Lung (tissue), 12 donors: ENCODE results near the gene KRTAP10-5. TPM values are rescaled to one million over a fixed set of nuclear protein-coding genes. Genes with fewer than 3 reads are reported as not detected.

ENCODE experiments used
- ATAC-seq: fragments of 200-7000 bp; cut with Tn5 transposase; one replicate; pipeline ENCODE4 v1.9.1; 2020; ENCODE audit warnings: moderate number of reproducible peaks; ENCODE audit not compliant: insufficient read depth, low FRiP score
- DNase-seq, 3 donors: peaks; one replicate each; pipeline ENCODE4 v3.0.0-alpha.2; 2013 to 2017
- H3K27ac ChIP-seq, 2 donors: one replicate each; pipeline ENCODE4 v1.5.1; 2013; ENCODE audit warnings: mild to moderate bottlenecking in 2 of 2, moderate library complexity in 2 of 2, control low read depth in 1 of 2, inconsistent platforms in 1 of 2, low read depth in 1 of 2, low read length in 1 of 2
- H3K27me3 ChIP-seq, 3 donors: one replicate each; pipeline ENCODE4 v1.5.1; 2013; ENCODE audit warnings: low read length in 2 of 3; ENCODE audit not compliant: control insufficient read depth in 3 of 3, insufficient read depth in 3 of 3
- H3K36me3 ChIP-seq, 4 donors: one replicate each; pipeline ENCODE4 v1.5.1; 2013; ENCODE audit warnings: low read length in 4 of 4, mild to moderate bottlenecking in 1 of 4, moderate library complexity in 1 of 4; ENCODE audit not compliant: control insufficient read depth in 4 of 4, insufficient read depth in 4 of 4
- H3K4me1 ChIP-seq, 5 donors: one replicate each; pipeline ENCODE4 v1.5.1; 2013; ENCODE audit warnings: low read length in 5 of 5, mild to moderate bottlenecking in 2 of 5, moderate library complexity in 1 of 5; ENCODE audit not compliant: control insufficient read depth in 5 of 5, insufficient read depth in 5 of 5
- H3K4me3 ChIP-seq: one replicate; pipeline ENCODE4 v1.5.1; 2013; ENCODE audit warnings: mild to moderate bottlenecking, control low read depth, moderate library complexity
- H3K9ac ChIP-seq, 2 donors: one replicate each; pipeline ENCODE4 v1.5.1; 2013; ENCODE audit warnings: low read length in 2 of 2, control low read depth in 1 of 2; ENCODE audit not compliant: insufficient read depth in 1 of 2
- H3K9me3 ChIP-seq, 4 donors: one replicate each; pipeline ENCODE4 v1.5.1; 2013; ENCODE audit warnings: low read length in 3 of 4, mild to moderate bottlenecking in 1 of 4, moderate library complexity in 1 of 4; ENCODE audit not compliant: control insufficient read depth in 4 of 4, insufficient read depth in 3 of 4
- WGBS, 2 donors: extraction: QIAGEN DNeasy Blood & Tissue Kit; methylation state at CpG; one replicate each; pipeline ENCODE4 v1.1.7; 2013; 5-methylcytosine and 5-hydroxymethylcytosine counted together
- polyA plus RNA-seq, 2 donors: library from polyadenylated mRNA; stranded (reverse); fragments of 200-250 nt; gene quantifications; one replicate each; pipeline ENCODE4 v1.2.1, GENCODE V29; 2013
- total RNA-seq, 2 donors: library from RNA; depleted of rRNA in 1 of 2; stranded (reverse); fragments of >200 nt in 1 of 2; gene quantifications; one replicate each; pipeline ENCODE4 v1.2.1, GENCODE V29; 2014 to 2021
- TF ChIP-seq, protein P1 (sequence below): IDR thresholded peaks from 2 replicates; pipeline ENCODE4 v1.5.1; 2012; ENCODE audit warnings: mild to moderate bottlenecking; ENCODE audit errors: control extremely low read depth, extremely low read depth
- donor health status: control.
- donor health status: control.
- donor health status: Bipolar disorder and iron deficiency.
- donor health status: healthy.
- donor health status: DM: yes; HTN: yes; CAD: no.

Gene KRTAP10-5
- total and polyA plus RNA-seq, 4 donors, result not detected

DNA sequence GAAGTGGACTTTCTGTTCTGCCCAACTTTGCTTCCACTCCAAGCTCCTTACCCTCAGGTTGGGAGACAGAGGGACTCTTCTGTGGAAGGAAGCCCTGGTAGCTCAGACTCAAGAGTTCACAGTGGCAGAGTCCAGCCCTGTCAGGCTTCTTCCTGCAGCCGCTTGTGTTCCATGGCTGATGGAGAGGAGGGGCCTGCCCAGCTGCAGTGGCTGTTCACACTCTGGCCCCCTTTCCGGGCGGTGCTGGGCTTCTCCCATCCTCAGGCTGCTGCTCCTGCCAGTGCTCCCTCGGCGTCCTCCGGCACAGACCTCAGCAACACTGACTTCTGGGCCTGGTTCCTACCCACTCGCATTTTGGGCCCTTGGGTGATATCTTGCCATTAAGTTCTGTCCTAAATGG lies 44.4 kb downstream of the KRTAP10-5 start:
- WGBS, 2 donors, result 57 to 77% methylated on average over 7 of the region's 7 CpGs
- no peaks in the 10 kb centered on the region for H3K27me3 ChIP-seq
- H3K4me3 ChIP-seq, result no peak overlapping the region

DNA sequence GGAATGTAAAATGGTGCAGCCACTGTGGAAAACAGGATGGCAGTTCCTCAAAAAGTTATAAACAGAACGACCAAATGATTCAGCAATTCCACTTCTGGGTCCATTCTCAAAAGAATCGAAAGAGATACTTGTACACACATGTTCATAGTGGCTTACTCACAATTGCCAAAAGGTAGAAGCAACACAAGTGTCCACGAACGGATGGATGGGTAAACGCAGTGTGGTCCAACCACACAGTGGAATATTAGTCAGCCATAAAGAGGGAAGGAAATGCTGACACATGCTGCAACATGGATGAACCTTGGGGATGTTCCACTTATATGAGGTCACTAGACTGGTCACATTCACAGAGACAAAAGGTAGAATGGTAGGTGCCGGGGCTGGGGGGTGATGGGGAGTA lies 45.7 kb downstream of the KRTAP10-5 start:
- H3K9ac ChIP-seq, result no peak overlapping the region
- TF ChIP-seq, protein P1, sequence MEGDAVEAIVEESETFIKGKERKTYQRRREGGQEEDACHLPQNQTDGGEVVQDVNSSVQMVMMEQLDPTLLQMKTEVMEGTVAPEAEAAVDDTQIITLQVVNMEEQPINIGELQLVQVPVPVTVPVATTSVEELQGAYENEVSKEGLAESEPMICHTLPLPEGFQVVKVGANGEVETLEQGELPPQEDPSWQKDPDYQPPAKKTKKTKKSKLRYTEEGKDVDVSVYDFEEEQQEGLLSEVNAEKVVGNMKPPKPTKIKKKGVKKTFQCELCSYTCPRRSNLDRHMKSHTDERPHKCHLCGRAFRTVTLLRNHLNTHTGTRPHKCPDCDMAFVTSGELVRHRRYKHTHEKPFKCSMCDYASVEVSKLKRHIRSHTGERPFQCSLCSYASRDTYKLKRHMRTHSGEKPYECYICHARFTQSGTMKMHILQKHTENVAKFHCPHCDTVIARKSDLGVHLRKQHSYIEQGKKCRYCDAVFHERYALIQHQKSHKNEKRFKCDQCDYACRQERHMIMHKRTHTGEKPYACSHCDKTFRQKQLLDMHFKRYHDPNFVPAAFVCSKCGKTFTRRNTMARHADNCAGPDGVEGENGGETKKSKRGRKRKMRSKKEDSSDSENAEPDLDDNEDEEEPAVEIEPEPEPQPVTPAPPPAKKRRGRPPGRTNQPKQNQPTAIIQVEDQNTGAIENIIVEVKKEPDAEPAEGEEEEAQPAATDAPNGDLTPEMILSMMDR, result no peak
- H3K27me3 ChIP-seq, result no peaks in the 10 kb centered on the region
- peaks cover 0 to 4% (median 0%) of the 10 kb centered on the region in 4 donors for H3K9me3 ChIP-seq
- no peak overlapping the region for H3K4me3 ChIP-seq
- no peaks in the 10 kb centered on the region for H3K36me3 ChIP-seq
- no peak overlapping the region for H3K27ac ChIP-seq
- 89% methylated on average over 6 of the region's 6 CpGs for WGBS, 2 donors
- ATAC-seq (no peak), DNase-seq (no peak)
- H3K4me1 ChIP-seq, result no peaks in the 10 kb centered on the region

More for the DNA sequence above, 44.4 kb downstream of the KRTAP10-5 start:
- no peak overlapping the region for H3K27ac ChIP-seq
- H3K4me1 ChIP-seq, result no peaks in the 10 kb centered on the region
- DNase-seq (peak in 2 of 3 donors; percentile 12), ATAC-seq (no peak)
- no peak overlapping the region for H3K9ac ChIP-seq
- TF ChIP-seq, protein P1, result no peak
- H3K9me3 ChIP-seq, result peaks cover 0 to 9% (median 0%) of the 10 kb centered on the region in 4 donors
- no peaks in the 10 kb centered on the region for H3K36me3 ChIP-seq

DNA sequence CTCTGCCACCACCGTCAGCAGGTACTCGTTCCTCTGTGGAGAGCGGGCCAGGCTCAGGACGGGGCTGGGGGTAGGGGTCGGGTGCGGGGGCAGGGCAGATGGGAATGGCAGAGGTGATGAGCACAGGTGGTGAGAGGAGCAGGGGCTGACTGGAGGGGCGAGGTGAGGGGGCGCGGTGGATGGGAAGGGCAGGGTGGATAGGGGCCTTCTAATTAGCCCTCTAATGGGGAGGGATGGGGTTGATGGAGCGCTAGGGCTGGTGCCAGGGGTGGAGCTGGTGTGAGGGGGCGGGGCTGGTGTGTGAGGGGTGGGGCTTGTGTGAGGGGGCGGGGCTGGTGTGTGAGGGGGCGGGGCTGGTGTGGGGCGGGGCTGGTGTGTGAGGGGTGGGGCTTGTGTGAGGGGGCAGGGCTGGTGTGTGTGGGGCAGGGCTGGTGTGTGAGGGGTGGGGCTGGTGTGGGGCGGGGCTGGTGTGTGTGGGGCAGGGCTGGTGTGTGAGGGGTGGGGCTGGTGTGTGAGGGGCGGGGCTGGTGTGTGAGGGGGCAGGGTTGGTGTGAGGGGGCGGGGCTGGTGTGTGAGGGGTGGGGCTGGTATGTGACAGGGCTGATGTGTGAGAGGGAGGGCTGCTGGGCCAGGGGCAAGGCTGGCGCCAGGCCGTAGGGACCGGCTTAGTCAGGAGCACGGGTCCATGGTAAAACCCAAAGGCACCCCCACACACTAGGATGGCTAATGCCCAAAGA lies 46.3 kb downstream of the KRTAP10-5 start:
- Histone ChIP-seq H3K36me3 (no peaks in the 10 kb centered on the region), H3K27me3 (no peaks in the 10 kb centered on the region), H3K4me1 (no peaks in the 10 kb centered on the region), H3K4me3 (no peak overlapping the region), H3K27ac (no peak overlapping the region), H3K9me3 (peaks cover 0 to 4% (median 0%) of the 10 kb centered on the region in 4 donors), H3K9ac (no peak overlapping the region)
- ATAC-seq (no peak), DNase-seq (no peak)
- TF ChIP-seq, protein P1, result no peak
- WGBS, 2 donors, result 90 to 91% methylated on average over 15 to 21 of the region's 21 CpGs
